Glomerular endothelial cell (primary cell): Measurements from ENCODE around the gene TUBAL3. TPM values are rescaled to one million over a fixed set of nuclear protein-coding genes. Genes with fewer than 3 reads are reported as not detected.
A peak's percentile ranks its signal among the peaks of the same experiment; 100 is the strongest.

Experiments used
- DNase-seq: peaks from one replicate; pipeline ENCODE4 v3.0.0-alpha.2; 2011; ENCODE audit warnings: low read depth, low spot score; ENCODE audit errors: extremely low read depth
- total RNA-seq: library from RNA; depleted of rRNA; stranded (reverse); fragments of >200 nt; gene quantifications from 2 replicates; pipeline ENCODE4 v1.2.3, GENCODE V29; 2015

TUBAL3 gene
- 0.12 TPM in 1 of 2 replicates, not detected in the other for total RNA-seq

DNA sequence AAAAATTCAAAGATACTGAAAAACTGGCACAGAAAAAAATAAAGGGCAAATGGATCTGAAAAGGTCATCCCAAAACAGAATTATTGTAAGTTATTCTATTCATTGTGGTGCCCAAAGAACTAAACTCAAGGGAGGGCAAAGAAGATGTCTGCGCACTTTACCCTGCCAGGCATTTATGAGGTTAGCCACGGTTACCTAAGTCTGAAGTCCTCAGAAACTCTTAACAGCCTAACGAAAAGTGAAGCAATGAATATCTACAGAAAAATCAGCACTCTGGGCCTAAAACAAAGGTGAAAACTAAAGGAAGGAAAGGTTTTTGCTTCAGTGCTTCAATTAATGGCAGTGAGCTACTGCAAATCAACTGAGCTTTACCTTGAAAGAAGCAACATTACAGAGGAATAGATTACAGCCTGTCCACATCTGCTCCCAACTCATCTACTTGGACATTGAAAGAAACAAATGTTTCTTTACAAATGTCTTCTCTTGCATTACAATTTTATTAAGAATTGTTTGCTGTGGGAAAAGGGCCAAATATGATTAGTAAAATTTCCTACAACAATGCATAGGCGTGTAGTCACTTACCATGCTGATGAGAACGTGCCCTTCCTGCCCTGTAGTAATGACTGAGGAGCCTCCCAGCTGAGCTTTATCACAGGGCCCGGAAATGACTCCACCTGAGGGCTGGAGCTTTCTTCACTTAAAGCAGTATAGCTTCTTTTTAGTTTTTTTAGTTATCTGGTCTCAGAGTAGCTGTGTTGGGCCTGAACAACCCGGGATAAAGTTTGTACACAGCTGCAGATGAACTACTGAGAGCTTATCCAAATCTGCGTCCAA is at the start of gene TUBAL3:
TUBAL3 (minus strand) TSS at position 621 of the 834 bp plus-strand sequence; CDS start at position 585, 36 bp downstream.
- no peak for DNase-seq

GRCh38 chr10:5453749-5454489 is 49.3 kb upstream of the TUBAL3 start:
- no peak for DNase-seq

GRCh38 chr10:5450605-5451384 is 46.2 kb upstream of the TUBAL3 start:
- no peak for DNase-seq

DNA sequence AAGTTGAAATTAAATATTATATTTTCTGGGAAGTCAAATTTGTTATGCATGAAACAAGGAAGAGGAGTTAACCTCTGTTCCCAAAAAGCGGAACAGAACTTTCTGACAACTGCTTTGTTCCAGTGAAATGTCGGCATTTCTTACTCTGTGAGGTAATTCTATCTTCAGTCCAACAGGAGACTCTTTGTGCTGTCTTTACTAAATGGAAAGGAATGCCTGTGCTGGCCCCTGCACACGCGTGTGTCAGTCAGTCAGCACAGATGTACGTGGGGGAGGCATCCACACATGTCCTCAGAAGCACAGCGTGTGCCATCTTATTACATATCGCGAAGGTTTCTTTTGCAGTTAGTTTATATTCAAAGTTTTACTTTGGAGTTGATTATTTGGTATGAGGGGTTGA is 45.2 kb upstream of the TUBAL3 start:
- DNase-seq = no peak

- no peak for DNase-seq
Measured at GRCh38 chr10:5449227-5449626, 44.6 kb upstream of the TUBAL3 start.

GRCh38 chr10:5448333-5449001 is 43.8 kb upstream of the TUBAL3 start:
- no peak for DNase-seq

- DNase-seq = no peak
Measured at GRCh38 chr10:5447611-5448071, 43.0 kb upstream of the TUBAL3 start.

- no peak for DNase-seq
Measured at GRCh38 chr10:5447056-5447455, 42.4 kb upstream of the TUBAL3 start.

GRCh38 chr10:5446390-5446926 is 41.8 kb upstream of the TUBAL3 start:
- no peak for DNase-seq

GRCh38 chr10:5445006-5445405 is 40.4 kb upstream of the TUBAL3 start:
- no peak for DNase-seq

DNA sequence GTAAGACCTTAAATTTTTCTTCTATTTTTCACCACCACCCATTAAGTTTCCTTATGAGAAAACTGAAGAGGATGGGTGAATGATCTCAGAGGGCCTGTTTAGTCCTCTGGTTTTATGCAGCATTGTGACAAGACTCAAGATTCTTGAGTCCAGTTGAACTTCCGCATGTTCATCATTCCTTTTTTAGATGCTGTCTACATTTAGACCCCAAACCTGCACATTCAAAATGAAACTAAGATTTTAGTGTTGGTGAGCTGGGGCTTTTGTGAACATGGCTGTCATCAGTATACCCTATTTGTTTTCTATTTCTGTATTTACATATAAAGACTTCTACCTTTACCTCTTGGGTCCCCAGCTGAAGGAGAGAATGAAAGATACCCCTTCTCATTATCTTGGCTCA is 38.8 kb upstream of the TUBAL3 start:
- DNase-seq = no peak

DNA sequence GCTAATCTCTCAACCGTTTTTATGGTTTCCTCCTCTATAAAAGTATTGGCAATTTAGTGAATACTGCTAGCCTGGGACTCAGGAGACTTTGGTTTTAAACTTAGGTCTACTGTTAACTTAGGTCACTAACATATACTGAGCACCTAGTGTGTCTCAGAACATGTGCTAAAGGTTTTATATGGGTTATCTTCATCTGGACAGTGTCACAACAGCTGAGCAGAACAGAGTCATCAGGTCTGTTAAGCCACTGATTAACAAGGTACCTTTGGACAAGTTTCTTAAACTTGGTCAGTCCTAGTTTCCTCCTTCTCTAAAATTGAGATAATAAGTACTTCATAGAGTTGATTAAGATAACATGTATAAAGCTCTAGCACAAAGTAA is 38.4 kb upstream of the TUBAL3 start:
- no peak for DNase-seq

DNA sequence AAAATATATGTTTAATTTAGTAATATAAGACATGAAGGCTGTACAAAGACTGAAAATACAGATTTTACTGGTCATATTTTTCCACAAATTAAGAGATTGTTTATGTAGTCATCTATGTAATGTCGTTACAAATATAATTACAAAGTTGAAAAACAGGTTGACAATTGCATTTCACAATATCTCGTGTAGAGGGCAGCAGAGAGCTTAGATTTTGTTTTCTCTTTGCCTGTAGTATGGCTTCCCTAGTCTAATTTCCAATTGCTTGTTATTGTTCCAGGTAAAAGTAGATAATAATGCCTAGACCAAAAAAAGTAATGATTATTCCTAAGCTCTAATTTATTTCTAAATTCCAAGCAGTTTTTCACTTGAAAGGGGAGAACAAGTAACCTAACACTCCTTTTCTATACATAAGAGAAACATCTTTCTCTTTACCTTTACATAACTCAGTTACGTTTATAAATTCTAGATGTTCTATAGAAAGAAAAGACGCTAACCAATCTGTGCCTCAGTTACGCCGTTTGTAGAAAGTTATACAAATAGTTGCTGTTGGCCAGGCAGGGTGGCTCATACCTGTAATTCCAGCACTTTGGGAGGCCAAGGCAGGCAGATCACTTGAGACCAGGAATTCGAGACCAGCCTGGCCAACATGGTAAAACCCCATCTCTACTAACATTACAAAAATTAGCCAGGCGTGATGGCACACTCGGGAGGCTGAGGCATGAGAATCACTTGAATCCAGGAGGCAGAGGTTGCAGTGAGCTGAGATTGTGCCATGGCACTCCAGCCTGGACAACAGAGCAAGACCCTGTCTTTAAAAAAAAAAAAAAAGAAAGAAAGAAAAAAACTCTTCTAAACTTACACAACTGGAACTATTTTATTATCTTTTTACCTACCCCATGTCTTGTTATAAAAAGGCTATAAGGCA is 37.7 kb upstream of the TUBAL3 start:
- peak; percentile 45 for DNase-seq

- DNase-seq = no peak
Measured at GRCh38 chr10:5441106-5441505, 36.5 kb upstream of the TUBAL3 start.

- DNase-seq = no peak
Measured at GRCh38 chr10:5440206-5440605, 35.6 kb upstream of the TUBAL3 start.

- no peak for DNase-seq
Measured at GRCh38 chr10:5435328-5435727, 30.7 kb upstream of the TUBAL3 start.

GRCh38 chr10:5434017-5434753 is 29.6 kb upstream of the TUBAL3 start:
- no peak for DNase-seq

DNA sequence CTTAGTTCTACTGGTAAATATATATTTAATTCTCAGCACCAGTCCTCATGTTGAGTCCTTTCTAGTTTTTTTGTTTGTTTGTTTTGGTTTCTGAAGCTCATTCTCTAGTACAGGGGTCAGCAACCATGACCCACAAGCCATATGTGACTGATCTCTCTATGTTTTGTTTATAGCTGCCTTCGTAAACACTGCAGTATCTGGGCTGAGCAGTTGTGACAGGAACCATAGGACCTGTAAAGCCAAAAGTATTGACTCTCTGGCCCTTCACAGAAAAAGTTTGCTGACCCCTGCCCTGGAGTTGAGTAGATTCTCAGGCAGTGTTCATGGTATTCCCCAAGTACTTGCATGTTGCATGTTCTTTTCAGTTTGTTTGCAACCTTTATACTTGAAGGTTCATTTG is 28.6 kb upstream of the TUBAL3 start:
- no peak for DNase-seq

DNA sequence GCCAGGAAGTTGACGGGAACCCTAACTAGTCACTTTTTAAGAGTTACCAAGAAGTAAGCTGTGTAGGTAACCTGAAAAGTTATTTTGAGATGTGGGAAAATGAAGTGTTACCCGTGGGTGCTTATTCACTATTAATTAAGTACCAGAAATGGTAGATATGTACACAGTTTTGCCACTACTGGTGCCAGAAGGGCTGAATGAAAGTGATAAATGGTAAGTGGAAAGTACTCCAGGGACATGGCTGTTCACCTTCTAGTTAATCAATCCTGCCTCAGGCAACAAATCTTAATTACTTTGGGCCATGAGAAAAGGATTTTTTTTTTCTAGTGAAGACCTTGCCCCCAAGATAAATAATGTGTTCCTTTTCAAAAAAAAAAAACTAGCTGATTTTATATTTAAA is 23.5 kb upstream of the TUBAL3 start:
- DNase-seq = no peak
